Ascending aorta (tissue), 2 donors: ENCODE data around the gene ATP6V1G1. TPM values are rescaled to one million over a fixed set of nuclear protein-coding genes. Genes with fewer than 3 reads are reported as not detected.

Source experiments
- DNase-seq, 2 donors: peaks; one replicate each; pipeline ENCODE4 v3.0.0-alpha.2; 2019; ENCODE audit warnings: low spot score in 2 of 2
- H3K27ac ChIP-seq, 2 donors: fragments of 200-600 bp; sonication (generic); one replicate each; pipeline ENCODE4 v1.5.1; 2016 to 2017; ENCODE audit warnings: mild to moderate bottlenecking in 1 of 2
- H3K27me3 ChIP-seq: fragments of 200-600 bp; sonication (generic); one replicate; pipeline ENCODE4 v1.5.1; 2017
- H3K36me3 ChIP-seq, 2 donors: fragments of 200-600 bp; sonication (generic); one replicate each; pipeline ENCODE4 v1.5.1; 2016
- H3K4me1 ChIP-seq, 2 donors: fragments of 200-600 bp; sonication (generic); one replicate each; pipeline ENCODE4 v1.5.1; 2016 to 2017; ENCODE audit warnings: mild to moderate bottlenecking in 1 of 2
- H3K4me3 ChIP-seq, 2 donors: fragments of 200-600 bp; sonication (generic); one replicate each; pipeline ENCODE4 v1.5.1; 2016 to 2017; ENCODE audit warnings: mild to moderate bottlenecking in 1 of 2
- H3K9me3 ChIP-seq, 2 donors: fragments of 200-600 bp; sonication (generic); one replicate each; pipeline ENCODE4 v1.5.1; 2016
- CTCF ChIP-seq, 3 experiments: fragments of 200-600 bp in 2 of 3; fragments of 450-650 bp in 1 of 3; sonication (generic) in 2 of 3; IDR thresholded peaks; one replicate each; pipeline ENCODE4 v1.5.1; 2016 to 2019; ENCODE audit warnings: antibody characterized with exemption in 3 of 3, mild to moderate bottlenecking in 1 of 3, moderate library complexity in 1 of 3
- intact Hi-C: fragments of 100-400 bp; cut with DNase I; formaldehyde crosslinking; loops from one replicate; pipeline ENCODE4 v1.15.1; 2023
- total RNA-seq: library from RNA; depleted of rRNA; stranded (reverse); fragments of >200 nt; gene quantifications from one replicate; pipeline ENCODE4 v1.1.0, GENCODE V29; 2016

Gene ATP6V1G1
- total RNA-seq, 1 donor from 2014 or later: 135 TPM

GRCh38 chr9:114614373-114614772, 26.8 kb downstream of the ATP6V1G1 start:
- H3K36me3 ChIP-seq: no peaks in the 10 kb centered on the region
- H3K9me3 ChIP-seq: no peaks in the 10 kb centered on the region
- TF ChIP-seq CTCF (IDR thresholded peaks at IDR 0.05): no peak
- intact Hi-C loops: no loop called here
- H3K4me1 ChIP-seq: peaks cover 4 to 21% of the 10 kb centered on the region in 2 donors
- H3K27ac ChIP-seq: no peak overlapping the region
- H3K4me3 ChIP-seq: no peak overlapping the region
- H3K27me3 ChIP-seq: no peaks in the 10 kb centered on the region
- DNase-seq: no peak

GRCh38 chr9:114616684-114617520, 29.3 kb downstream of the ATP6V1G1 start:
- H3K4me3 ChIP-seq: no peak overlapping the region
- intact Hi-C loops: no loop called here
- peaks cover 4 to 16% of the 10 kb centered on the region in 2 donors for H3K4me1 ChIP-seq
- no peaks in the 10 kb centered on the region for H3K9me3 ChIP-seq
- TF ChIP-seq CTCF (IDR thresholded peaks at IDR 0.05): no peak
- H3K27me3 ChIP-seq: no peaks in the 10 kb centered on the region
- DNase-seq: peak; percentile 26 to 76
- peak overlapping the region; percentile 31 to 34 for H3K27ac ChIP-seq
- H3K36me3 ChIP-seq: no peaks in the 10 kb centered on the region

GRCh38 chr9:114619191-114619761, 31.7 kb downstream of the ATP6V1G1 start:
- TF ChIP-seq CTCF (IDR thresholded peaks at IDR 0.05): no peak
- no peak for DNase-seq
- no peaks in the 10 kb centered on the region for H3K27me3 ChIP-seq
- H3K27ac ChIP-seq: peak overlapping the region in 1 of 2 donors; percentile 20
- peak overlapping the region in 1 of 2 donors; percentile 22 for H3K4me3 ChIP-seq
- no peaks in the 10 kb centered on the region for H3K9me3 ChIP-seq
- intact Hi-C loops: no loop called here
- no peaks in the 10 kb centered on the region for H3K36me3 ChIP-seq
- H3K4me1 ChIP-seq: peaks cover 0 to 7% of the 10 kb centered on the region in 2 donors

GRCh38 chr9:114621561-114621960, 34.0 kb downstream of the ATP6V1G1 start:
- H3K36me3 ChIP-seq: peaks cover 1 to 2% of the 10 kb centered on the region in 2 donors
- H3K27ac ChIP-seq: no peak overlapping the region
- no peak for TF ChIP-seq CTCF (IDR thresholded peaks at IDR 0.05)
- no peak overlapping the region for H3K4me3 ChIP-seq
- intact Hi-C loops: no loop called here
- H3K9me3 ChIP-seq: no peaks in the 10 kb centered on the region
- DNase-seq: no peak
- peaks cover 0 to 7% of the 10 kb centered on the region in 2 donors for H3K4me1 ChIP-seq
- no peaks in the 10 kb centered on the region for H3K27me3 ChIP-seq

- no peak overlapping the region for H3K27ac ChIP-seq
- TF ChIP-seq CTCF (IDR thresholded peaks at IDR 0.05): no peak
- intact Hi-C loops: no loop called here
- H3K36me3 ChIP-seq: peaks cover 3 to 7% of the 10 kb centered on the region in 2 donors
- no peak overlapping the region for H3K4me3 ChIP-seq
- peaks cover 0 to 3% of the 10 kb centered on the region in 2 donors for H3K4me1 ChIP-seq
- no peaks in the 10 kb centered on the region for H3K9me3 ChIP-seq
- DNase-seq: no peak
- H3K27me3 ChIP-seq: no peaks in the 10 kb centered on the region
Observed at GRCh38 chr9:114621975-114622609, 34.5 kb downstream of the ATP6V1G1 start.
